H9 (cell line): Measurements from ENCODE around the gene EPHA8. TPM values are rescaled to one million over a fixed set of nuclear protein-coding genes. Genes with fewer than 3 reads are reported as not detected.

Experiments used
- DNase-seq: peaks from one replicate; pipeline ENCODE4 v3.0.0-alpha.2; 2017
- H2AFZ ChIP-seq: one replicate; pipeline ENCODE4 v1.6.1; 2013; ENCODE audit warnings: mild to moderate bottlenecking, low read length, control low read depth, moderate library complexity
- H2AK5ac ChIP-seq: 2 replicates; pipeline ENCODE4 v1.6.1; 2013; ENCODE audit warnings: low read length, control low read depth, mixed read lengths; ENCODE audit not compliant: insufficient read length
- H2BK120ac ChIP-seq: one replicate; pipeline ENCODE4 v1.6.1; 2013; ENCODE audit warnings: low read depth, mild to moderate bottlenecking, low read length, control low read depth, inconsistent platforms; ENCODE audit not compliant: poor library complexity, severe bottlenecking
- H2BK12ac ChIP-seq: 2 replicates; pipeline ENCODE4 v1.6.1; 2013; ENCODE audit warnings: low read length, control low read depth, mixed read lengths, low read depth; ENCODE audit not compliant: insufficient read length
- H2BK15ac ChIP-seq: 2 replicates; pipeline ENCODE4 v1.6.1; 2013; ENCODE audit warnings: low read depth, low read length, control low read depth
- H2BK20ac ChIP-seq: one replicate; pipeline ENCODE4 v1.6.1; 2013; ENCODE audit warnings: low read depth, mild to moderate bottlenecking, low read length, control low read depth, inconsistent platforms; ENCODE audit not compliant: poor library complexity, severe bottlenecking
- H2BK5ac ChIP-seq: 2 replicates; pipeline ENCODE4 v1.6.1; 2013; ENCODE audit warnings: low read length, control low read depth, mixed read lengths; ENCODE audit not compliant: insufficient read length
- H3K14ac ChIP-seq: 2 replicates; pipeline ENCODE4 v1.6.1; 2013; ENCODE audit warnings: low read length, control low read depth; ENCODE audit not compliant: insufficient read depth
- H3K18ac ChIP-seq: 2 replicates; pipeline ENCODE4 v1.6.1; 2013; ENCODE audit warnings: low read depth, mild to moderate bottlenecking, mixed read lengths, low read length, control low read depth; ENCODE audit not compliant: insufficient read length
- H3K23ac ChIP-seq: 2 replicates; pipeline ENCODE4 v1.6.1; 2013; ENCODE audit warnings: low read length, control low read depth, mixed read lengths, low read depth; ENCODE audit not compliant: insufficient read length
- H3K23me2 ChIP-seq: 2 replicates; pipeline ENCODE4 v1.6.1; 2013; ENCODE audit warnings: low read depth, mild to moderate bottlenecking, mixed read lengths, low read length, control low read depth; ENCODE audit not compliant: insufficient read length, poor library complexity, severe bottlenecking
- H3K27ac ChIP-seq: 2 replicates; pipeline ENCODE4 v1.5.1; 2013; ENCODE audit warnings: low read length, control low read depth, mixed read lengths, low read depth; ENCODE audit not compliant: insufficient read length
- H3K27me3 ChIP-seq: 2 replicates; pipeline ENCODE4 v1.6.1; 2013; ENCODE audit warnings: low read length, control low read depth, inconsistent platforms; ENCODE audit not compliant: insufficient read depth
- H3K4ac ChIP-seq: 2 replicates; pipeline ENCODE4 v1.6.1; 2013; ENCODE audit warnings: low read depth, mild to moderate bottlenecking, control low read depth, inconsistent platforms, low read length, moderate library complexity
- H3K4me1 ChIP-seq: 2 replicates; pipeline ENCODE4 v1.6.1; 2013; ENCODE audit warnings: low read length, control low read depth, inconsistent platforms; ENCODE audit not compliant: insufficient read depth
- H3K4me2 ChIP-seq: 2 replicates; pipeline ENCODE4 v1.6.1; 2013; ENCODE audit warnings: low read length, control low read depth, mixed read lengths; ENCODE audit not compliant: insufficient read length, insufficient read depth
- H3K56ac ChIP-seq: 2 replicates; pipeline ENCODE4 v1.6.1; 2013; ENCODE audit warnings: low read depth, mild to moderate bottlenecking, mixed read lengths, low read length, control low read depth; ENCODE audit not compliant: insufficient read length
- H3K79me1 ChIP-seq: 2 replicates; pipeline ENCODE4 v1.6.1; 2013; ENCODE audit warnings: low read depth, mild to moderate bottlenecking, moderate library complexity, low read length, control low read depth, inconsistent platforms; ENCODE audit not compliant: insufficient read depth, poor library complexity, severe bottlenecking
- H3K79me2 ChIP-seq: 2 replicates; pipeline ENCODE4 v1.6.1; 2013; ENCODE audit warnings: low read length, control low read depth, inconsistent platforms; ENCODE audit not compliant: insufficient read depth
- H3K9ac ChIP-seq: 2 replicates; pipeline ENCODE4 v1.6.1; 2013; ENCODE audit warnings: low read length, control low read depth, mixed read lengths; ENCODE audit not compliant: insufficient read length; ENCODE audit errors: extremely low read depth
- H3K9me3 ChIP-seq: one replicate; pipeline ENCODE4 v1.6.1; 2013; ENCODE audit warnings: low read depth, low read length, inconsistent platforms; ENCODE audit not compliant: control insufficient read depth
- H3T11ph ChIP-seq: one replicate; pipeline ENCODE4 v1.6.1; 2013; ENCODE audit warnings: mild to moderate bottlenecking, low read length, control low read depth, inconsistent platforms
- H4K20me1 ChIP-seq: one replicate; pipeline ENCODE4 v1.6.1; 2013; ENCODE audit not compliant: control insufficient read depth, insufficient read length, insufficient read depth
- H4K5ac ChIP-seq: 2 replicates; pipeline ENCODE4 v1.6.1; 2013; ENCODE audit warnings: low read depth, mild to moderate bottlenecking, mixed read lengths, low read length, control low read depth; ENCODE audit not compliant: insufficient read length
- H4K8ac ChIP-seq: replicated peaks from 2 replicates; pipeline ENCODE4 v1.6.1; 2013; ENCODE audit warnings: low read length, control low read depth, mixed read lengths, low read depth; ENCODE audit not compliant: insufficient read length
- H4K91ac ChIP-seq: 2 replicates; pipeline ENCODE4 v1.6.1; 2013; ENCODE audit warnings: low read depth, mild to moderate bottlenecking, moderate library complexity, mixed read lengths, low read length, control low read depth; ENCODE audit not compliant: insufficient read length
- H3K27ac Mint-ChIP-seq, 3 experiments: 2 replicates in 2 of 3; 3 replicates in 1 of 3; pipeline ENCODE4 v1.8.0; 2020 to 2021; ENCODE audit warnings: mixed read lengths in 3 of 3, mild to moderate bottlenecking in 1 of 3, moderate library complexity in 1 of 3
- H3K27me3 Mint-ChIP-seq: 2 replicates; pipeline ENCODE4 v1.8.0; 2021; ENCODE audit warnings: low read depth, mild to moderate bottlenecking, moderate library complexity, mixed read lengths
- H3K36me3 Mint-ChIP-seq, 3 experiments: 2 replicates in 2 of 3; 3 replicates in 1 of 3; pipeline ENCODE4 v1.8.0; 2020 to 2021; ENCODE audit warnings: low read depth in 3 of 3, mixed read lengths in 3 of 3; ENCODE audit not compliant: insufficient read depth in 1 of 3
- H3K4me1 Mint-ChIP-seq, 2 experiments: 2 replicates each; pipeline ENCODE4 v1.8.0; 2020; ENCODE audit warnings: mixed read lengths in 2 of 2
- H3K4me3 Mint-ChIP-seq, 2 experiments: 2 replicates in 1 of 2; 3 replicates in 1 of 2; pipeline ENCODE4 v1.8.0; 2020 to 2021; ENCODE audit warnings: mild to moderate bottlenecking in 2 of 2, mixed read lengths in 2 of 2, moderate library complexity in 1 of 2
- H3K9me3 Mint-ChIP-seq, 2 experiments: 2 replicates in 1 of 2; 3 replicates in 1 of 2; pipeline ENCODE4 v1.8.0; 2020; ENCODE audit warnings: mild to moderate bottlenecking in 2 of 2, mixed read lengths in 2 of 2, moderate library complexity in 1 of 2
- WGBS: extraction: QIAGEN DNeasy Blood & Tissue Kit; methylation state at CpG from one replicate; pipeline ENCODE4 v1.1.7; 2013; ENCODE audit warnings: missing lambda C conversion rate, low lambda C conversion rate, mixed read lengths; ENCODE audit not compliant: insufficient read length; ENCODE audit errors: extremely low coverage; 5-methylcytosine and 5-hydroxymethylcytosine counted together
- total RNA-seq: library from RNA; stranded (reverse); gene quantifications from 2 replicates; pipeline ENCODE4 v1.2.1, GENCODE V29; 2021
- TF ChIP-seq, protein P1 (sequence below): fragments of 200-600 bp; sonication (generic); conservative IDR thresholded peaks from 3 replicates; pipeline ENCODE4 v1.8.0; 2021; ENCODE audit warnings: antibody characterized with exemption, mild to moderate bottlenecking

EPHA8 gene
- total RNA-seq, 1 experiment from 2014 or later, result 3.4 TPM

- H3K18ac ChIP-seq, result no peak overlapping the region
- no peaks in the 10 kb centered on the region for H3K79me2 ChIP-seq
- no peak overlapping the region for H2BK5ac ChIP-seq
- H3K9me3 ChIP-seq, result no peaks in the 10 kb centered on the region
- no peak overlapping the region for H2BK120ac ChIP-seq
- H3K27me3 ChIP-seq, result peaks cover 4% of the 10 kb centered on the region; the same call in 1 of the 2 replicates
- H4K20me1 ChIP-seq, result no peaks in the 10 kb centered on the region
- TF ChIP-seq, protein P1, sequence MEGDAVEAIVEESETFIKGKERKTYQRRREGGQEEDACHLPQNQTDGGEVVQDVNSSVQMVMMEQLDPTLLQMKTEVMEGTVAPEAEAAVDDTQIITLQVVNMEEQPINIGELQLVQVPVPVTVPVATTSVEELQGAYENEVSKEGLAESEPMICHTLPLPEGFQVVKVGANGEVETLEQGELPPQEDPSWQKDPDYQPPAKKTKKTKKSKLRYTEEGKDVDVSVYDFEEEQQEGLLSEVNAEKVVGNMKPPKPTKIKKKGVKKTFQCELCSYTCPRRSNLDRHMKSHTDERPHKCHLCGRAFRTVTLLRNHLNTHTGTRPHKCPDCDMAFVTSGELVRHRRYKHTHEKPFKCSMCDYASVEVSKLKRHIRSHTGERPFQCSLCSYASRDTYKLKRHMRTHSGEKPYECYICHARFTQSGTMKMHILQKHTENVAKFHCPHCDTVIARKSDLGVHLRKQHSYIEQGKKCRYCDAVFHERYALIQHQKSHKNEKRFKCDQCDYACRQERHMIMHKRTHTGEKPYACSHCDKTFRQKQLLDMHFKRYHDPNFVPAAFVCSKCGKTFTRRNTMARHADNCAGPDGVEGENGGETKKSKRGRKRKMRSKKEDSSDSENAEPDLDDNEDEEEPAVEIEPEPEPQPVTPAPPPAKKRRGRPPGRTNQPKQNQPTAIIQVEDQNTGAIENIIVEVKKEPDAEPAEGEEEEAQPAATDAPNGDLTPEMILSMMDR, result no peak
- whole genome bisulfite sequencing, result no CpG with 5 or more reads among the region's 6 CpGs
- H4K8ac ChIP-seq, result no peak overlapping the region
- peaks cover 2% of the 10 kb centered on the region; the same call in 1 of the 2 replicates for H3K4me1 ChIP-seq
- H2BK15ac ChIP-seq, result no peak overlapping the region
- DNase-seq, result no peak
- no peak overlapping the region for H3K4ac ChIP-seq
- no peak overlapping the region for H3K9ac ChIP-seq
- no peak overlapping the region for H3K27ac ChIP-seq
- Mint-ChIP-seq H3K27me3 (peaks cover 21% of the 10 kb centered on the region), H3K36me3 (no peaks in the 10 kb centered on the region; a peak in 2 of 7 replicates), H3K4me3 (no peak overlapping the region), H3K4me1 (peaks cover 17 to 39% of the 10 kb centered on the region in 2 experiments), H3K27ac (no peak overlapping the region), H3K9me3 (peaks cover 0 to 2% of the 10 kb centered on the region in 2 experiments; a peak in 1 of 5 replicates)
- H3T11ph ChIP-seq, result no peak overlapping the region
- H2AK5ac ChIP-seq, result no peak overlapping the region
- H3K23me2 ChIP-seq, result peaks cover 7% of the 10 kb centered on the region
- H2AFZ ChIP-seq, result no peak overlapping the region
- H2BK20ac ChIP-seq, result no peak overlapping the region
- no peak overlapping the region for H2BK12ac ChIP-seq
- H3K4me2 ChIP-seq, result no peak overlapping the region
- no peak overlapping the region for H4K5ac ChIP-seq
- no peak overlapping the region for H3K14ac ChIP-seq
- no peak overlapping the region for H3K56ac ChIP-seq
- H3K79me1 ChIP-seq, result no peaks in the 10 kb centered on the region
- H3K23ac ChIP-seq, result no peak overlapping the region
- no peak overlapping the region for H4K91ac ChIP-seq
These were observed 4.7 kb downstream of the EPHA8 start for GRCh38 chr1:22567994-22568393.
